NCI-H2081 treated with DMSO at 0.1 percent for 48 hours (cell line): Measurements from ENCODE around the gene RELT.

Source experiments
- DNase-seq: peaks from one replicate; lab custom pipeline; 2025; lab: John Stamatoyannopoulos, UW

Gene RELT

DNA sequence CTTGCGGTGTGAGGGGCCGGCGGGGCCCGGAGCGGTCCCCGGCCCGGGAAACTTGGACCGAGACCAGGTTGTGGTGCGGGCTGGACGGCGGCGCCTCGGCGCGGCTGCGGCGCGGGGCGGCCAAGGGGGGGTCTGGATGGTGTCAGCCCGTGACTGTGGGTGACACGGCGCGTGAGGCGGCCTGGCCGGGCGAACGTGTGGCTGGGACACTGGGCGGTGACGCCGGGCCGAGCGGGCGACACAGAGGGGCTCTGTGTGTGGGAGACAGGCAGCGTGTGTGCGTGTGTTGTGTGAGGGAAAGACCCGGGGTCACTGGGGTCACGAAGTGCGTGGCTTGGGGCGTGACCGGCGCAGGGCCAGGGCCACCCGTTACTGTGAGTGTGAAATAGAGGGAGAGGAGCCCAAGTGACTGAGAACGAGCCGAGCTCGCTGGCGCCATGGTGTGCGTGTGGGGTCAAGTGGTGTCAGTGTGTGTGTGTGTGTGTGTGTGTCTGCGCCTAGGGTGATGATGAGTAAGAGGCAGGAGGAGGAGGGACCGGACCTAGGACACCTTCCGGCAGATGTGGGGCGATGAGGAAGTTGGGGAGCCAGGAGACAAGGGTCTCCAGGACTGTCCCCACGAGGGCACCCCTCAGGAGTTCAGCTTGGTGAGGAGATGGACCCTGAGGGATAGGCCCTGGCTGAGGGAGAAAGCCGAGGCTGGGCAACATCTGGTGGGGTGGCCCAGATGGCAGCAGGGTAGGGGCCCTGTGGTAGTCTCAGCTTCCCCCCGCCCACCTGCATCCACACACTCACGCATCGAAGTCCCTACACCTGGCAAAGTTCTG is 817 bp downstream of the RELT start:
- DNase-seq = no peak

DNA sequence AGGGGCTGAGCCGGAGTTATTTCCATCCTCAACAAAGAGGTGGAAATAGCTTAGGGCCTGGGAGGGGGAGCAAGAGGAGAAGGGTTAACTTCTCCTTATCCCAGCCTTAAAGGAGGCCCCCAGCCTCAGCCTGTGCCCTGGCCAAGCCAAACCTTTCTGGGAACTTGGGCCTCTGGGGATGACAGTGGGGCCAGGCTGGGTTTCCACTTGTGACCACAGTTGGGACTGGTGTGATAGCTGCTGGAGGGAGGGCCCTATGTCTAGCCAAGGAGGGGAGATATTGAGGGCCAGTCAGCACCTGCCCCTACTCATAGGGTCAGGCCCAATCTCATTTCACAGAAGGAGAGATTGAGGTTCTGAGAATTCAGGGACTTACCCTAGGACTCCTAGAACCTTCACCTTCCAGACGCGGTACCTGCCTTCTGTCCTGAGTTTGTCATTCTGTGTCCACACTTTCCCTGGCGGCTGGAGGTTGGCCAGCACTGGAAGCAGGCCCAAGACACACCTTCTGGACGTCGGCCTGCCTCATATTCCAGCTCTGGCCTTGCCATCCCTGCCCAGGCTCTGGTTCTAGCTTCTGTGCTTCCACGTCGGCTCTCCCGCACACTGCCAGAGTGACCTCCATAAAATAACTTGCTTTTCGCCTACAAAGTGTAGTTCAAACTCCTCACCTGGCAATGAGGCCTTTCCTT is 3.1 kb downstream of the RELT start:
- DNase-seq = no peak

DNA sequence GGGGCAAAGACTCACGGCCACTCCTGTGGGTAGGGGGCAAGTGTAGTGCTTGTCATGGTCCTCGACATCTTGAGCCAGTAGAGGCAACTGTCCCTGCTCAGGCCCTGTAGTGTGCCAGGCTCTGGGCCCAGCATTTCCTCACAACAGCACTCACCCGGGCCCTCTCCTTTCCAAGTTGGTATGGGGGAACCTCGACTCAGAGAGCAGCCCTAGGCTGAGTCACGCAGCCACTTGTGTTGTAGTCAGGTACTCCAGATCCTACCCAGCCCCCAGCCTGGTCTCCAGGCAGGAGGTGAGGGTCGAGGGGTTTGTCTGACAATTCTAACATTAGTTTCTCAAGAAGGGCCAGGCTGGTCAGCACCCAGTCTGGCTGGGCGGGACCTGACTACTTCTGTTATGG is 4.1 kb downstream of the RELT start:
- DNase-seq = no peak

DNA sequence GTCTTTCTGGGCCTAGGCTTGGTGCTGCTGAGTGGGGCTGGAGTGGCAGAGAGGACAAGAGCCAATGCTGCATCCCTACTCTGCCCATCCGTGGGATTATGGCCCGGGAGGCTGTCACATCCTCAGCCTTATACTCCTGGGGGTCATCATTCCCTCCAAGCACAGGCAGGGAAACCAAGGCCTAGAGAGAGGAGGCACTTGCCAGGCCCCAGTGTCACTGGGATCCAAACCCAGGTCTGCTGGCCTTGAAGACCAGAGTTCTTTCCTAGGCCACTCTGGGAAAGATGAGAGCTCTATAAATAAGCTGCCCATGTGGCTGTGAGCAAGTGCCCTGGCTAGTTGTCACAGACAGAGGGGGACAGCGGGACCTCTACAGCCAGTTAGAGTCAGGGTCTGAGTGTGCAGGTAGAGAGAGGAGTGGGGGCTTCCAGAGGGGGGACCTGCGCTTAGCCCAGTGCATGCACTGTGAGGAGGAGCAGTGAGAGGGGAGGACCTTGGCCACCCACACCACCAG is 4.8 kb downstream of the RELT start:
- no peak for DNase-seq

DNA sequence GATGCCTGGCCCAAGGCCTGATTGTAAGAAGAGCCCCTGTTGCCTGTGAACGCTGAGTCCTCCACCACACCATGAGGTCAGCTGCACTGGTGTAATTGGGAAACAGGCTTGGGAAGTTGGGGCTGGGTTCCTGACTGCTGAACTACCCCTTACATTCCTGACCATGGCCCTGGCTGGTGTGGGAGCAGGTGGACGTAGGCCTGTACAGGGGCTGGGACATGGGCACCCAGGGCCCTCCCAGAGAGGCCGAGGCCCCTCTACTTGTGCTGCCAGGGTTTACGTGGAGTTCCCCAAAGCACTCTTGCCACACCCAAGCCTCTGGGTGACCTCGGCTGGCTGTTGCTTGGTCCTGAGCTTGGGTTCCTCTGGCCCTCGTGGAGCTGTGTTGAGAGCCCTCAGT is 5.4 kb downstream of the RELT start:
- DNase-seq = no peak

DNA sequence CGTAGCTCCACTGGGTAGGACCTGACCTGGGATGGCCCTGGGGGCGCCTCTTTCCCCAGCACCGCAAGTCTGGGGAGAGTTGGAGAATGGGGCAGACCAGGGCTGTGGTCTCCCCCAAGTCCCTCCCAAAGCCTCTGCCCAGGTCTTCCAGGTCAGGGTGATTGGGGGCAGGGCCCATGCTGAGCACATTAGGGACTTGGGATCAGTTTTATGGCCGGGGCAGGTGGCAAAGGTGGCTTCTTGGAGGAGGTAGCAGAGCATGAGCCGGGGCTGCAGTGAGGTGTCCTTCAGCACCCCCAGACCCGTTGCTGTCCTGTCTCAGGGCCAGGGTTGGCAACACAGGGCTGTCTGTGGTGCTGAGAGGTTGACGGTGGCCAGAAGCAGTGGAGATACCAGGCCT is 6.0 kb downstream of the RELT start:
- no peak for DNase-seq

DNA sequence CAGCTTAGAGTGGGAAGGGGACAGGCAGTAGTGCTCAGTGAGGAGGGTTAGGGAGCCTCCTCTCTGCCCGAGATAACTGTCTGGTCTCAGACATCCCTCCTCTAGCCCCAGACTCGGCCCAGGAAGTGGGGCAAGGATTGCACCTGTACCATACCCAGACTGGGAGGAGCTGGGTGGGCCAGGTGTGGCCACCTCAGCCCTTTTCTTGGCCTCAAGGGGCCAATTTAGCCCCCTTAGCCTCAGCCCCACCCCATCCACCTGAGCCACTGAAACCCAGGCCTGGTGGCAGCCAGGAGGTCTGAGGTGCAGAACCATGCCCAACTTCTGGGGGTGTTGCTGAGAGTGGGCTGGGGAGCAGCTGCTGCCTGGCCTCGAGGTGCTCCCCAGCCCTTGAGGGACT is 6.5 kb downstream of the RELT start:
- DNase-seq = no peak

DNA sequence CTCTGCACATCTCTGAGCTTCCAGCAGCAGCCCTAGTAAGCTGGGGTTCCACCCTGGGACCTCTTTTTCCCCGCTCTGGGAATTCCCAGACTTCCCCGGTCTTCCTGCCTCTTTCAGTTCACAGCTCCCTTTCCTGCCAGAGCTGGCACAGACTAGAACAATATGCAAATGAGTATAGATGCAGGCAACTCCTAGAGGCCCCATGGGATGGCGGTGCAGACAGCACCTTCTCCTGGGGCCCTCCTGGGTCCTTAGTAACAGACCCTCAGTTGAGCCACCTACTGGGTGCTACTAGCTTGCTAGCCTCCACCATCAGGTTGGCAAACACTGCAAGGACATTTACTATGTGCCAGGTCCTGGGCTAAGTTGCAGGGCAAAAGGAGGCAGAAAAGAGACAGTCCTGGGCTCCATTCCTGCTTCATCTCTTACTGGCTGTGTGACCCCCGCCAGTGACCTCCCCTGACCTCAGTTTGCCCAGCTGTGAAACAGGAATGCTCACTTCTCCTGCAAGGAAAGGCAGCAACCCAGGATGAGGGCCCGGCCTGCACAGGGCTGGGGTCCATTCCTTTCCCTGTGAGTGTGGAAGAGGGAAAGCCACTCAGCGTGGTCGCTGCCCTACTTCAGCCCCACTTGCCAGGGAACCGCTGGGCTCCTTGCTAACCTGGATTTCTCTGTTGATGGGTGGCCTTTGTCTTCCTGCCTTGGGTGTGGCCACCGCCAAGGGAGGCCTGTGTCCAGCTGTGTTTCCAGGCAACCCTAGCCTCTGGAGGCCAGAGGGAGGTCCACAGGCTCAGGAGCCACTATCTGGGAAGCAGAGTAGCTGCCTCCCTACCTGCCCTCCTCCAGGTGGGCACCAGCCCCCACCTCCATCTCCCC is 7.3 kb downstream of the RELT start:
- DNase-seq = no peak

DNA sequence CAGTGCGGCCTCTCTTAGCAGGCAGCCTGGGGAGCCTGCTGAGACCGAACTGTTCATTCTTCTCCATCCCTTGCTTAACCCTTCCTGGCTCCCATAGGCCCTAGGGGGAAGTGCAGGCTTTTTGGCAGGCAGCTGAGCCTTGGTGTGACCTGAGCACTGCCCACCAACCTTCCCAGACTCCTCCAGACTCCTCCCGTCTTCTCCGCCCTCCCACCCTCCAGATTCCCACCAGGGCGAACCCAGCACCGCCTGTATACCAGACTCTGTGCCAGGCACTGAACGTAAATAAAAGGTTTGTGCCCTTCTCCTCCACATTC is 7.9 kb downstream of the RELT start:
- no peak for DNase-seq

DNA sequence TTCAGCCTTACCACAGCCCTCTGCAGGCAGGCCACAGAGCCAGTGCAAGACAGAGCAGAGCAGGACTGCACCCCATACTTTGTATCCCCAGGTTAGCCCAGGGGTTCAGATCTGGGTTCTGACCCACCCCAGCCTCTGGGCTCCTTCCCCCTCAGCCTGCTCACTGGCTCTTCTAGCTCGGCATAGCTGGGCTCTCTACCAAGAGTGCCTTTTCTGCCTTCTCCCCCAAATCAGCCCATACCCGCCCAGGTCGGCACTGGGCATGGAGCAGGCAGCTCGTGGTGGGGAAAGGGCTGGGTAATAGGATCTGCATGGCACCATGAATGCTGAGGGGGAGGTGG is 8.3 kb downstream of the RELT start:
- no peak for DNase-seq

DNA sequence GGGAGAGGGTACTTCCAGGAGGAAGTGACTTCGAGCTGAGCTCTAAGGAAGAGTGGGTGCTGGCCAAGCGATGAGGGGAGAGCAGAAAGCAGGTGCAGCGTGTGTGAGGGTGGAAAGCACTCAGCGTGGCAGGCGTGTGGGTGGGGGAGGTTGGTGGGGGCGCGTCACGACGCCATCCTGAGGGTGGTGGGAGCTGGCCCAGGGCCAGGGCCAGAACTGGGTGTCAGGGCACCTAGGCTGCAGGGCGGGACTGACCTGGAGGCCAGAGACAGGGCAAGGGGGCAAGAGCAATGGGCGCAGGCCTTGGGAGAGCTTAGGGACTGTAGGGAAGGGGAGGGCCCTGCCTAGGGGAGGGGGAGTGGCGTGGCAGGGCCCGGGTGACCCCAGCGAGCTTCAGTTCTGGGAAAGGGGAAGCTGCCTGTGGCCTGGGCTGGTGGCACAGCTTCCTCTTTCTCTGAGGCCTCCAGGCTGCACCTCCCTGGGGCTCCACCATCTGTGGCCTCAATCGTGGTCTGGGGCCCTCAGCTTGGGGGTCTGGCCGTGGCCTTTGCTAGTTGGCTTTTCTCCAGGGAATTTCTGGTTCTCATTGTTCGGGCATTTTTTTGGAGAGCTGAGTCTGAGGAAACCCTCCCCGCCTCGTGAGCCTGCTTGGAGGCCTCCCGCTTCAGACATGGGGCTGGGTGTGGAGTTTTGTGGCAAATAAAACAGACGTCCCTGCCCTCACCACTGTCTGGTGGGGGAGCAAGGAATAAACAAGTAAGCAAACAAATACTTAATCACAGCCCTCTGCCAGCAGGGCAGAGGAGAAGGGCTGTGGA is 8.9 kb downstream of the RELT start:
- no peak for DNase-seq

DNA sequence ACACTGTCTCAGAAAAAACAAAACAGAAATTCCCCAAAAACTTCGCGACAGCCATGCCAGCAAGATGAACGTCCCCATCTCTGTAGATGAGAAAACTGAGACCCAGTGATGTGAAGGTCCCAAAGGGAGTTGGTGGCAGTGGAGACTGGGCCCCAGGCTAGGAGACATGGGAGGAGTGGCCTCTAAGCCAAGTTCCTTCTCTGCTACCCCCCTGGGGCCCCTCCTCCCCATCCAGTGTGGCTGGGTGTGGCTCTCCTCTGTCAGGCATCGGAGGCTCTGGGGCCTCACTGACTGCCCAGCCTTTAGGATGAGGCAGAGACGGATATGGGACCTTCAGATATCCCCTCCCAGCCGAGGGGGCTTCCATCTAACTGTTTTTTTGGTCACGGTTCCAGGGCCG is 9.8 kb downstream of the RELT start:
- DNase-seq = no peak

DNA sequence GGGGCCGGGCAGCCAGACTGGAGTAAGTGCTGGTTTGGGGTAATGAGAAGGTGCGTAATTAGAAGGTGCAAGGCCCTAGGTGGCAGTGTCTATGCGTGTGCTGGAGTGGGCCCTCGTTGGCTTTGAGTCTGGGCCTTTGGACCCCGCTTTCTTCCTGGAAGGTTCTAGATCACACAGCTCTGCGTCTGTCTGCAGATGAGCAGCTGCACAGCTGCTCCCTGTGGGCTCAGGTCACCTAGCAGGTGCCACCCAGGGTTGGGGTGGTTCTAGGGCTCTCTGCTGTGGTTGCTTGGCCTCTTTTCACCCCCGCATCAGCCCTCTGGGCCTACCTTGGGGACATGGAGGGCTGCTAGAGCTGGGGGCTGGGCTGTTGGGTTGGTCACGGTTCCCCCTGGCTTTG is 10.3 kb downstream of the RELT start:
- no peak for DNase-seq

DNA sequence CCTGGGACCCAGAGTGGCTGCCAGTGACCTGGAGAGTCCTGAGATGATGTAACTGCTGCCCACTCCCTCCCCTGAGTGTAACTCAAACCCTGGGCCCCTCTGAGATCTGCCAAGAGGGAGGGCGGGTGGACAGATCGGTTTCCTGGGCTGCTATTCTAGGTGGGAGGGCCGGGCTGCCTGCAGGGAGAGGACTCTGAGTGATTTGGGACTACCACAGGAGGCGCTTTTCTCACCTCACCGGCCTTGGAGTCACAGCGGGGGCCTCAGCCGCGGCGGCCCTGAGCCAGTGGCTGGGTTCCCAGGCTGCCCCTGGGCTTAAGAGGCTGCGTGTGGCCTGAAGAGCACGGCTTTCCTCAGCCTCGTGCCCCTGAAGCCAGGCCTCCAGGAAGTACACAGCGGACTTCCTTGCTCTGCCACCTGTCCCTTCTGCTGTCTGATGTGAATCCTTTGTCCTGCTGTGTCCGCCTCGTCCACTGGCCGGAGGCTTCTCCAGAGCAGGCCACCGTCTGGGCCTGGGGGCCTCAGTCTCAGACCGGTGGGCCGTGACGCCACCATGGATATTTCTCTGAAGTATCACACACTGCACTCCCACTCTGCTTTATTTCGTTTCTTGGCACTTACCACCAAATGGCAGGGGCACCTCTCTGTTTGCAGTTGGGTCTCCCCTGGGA is 11.5 kb downstream of the RELT start:
- no peak for DNase-seq

DNA sequence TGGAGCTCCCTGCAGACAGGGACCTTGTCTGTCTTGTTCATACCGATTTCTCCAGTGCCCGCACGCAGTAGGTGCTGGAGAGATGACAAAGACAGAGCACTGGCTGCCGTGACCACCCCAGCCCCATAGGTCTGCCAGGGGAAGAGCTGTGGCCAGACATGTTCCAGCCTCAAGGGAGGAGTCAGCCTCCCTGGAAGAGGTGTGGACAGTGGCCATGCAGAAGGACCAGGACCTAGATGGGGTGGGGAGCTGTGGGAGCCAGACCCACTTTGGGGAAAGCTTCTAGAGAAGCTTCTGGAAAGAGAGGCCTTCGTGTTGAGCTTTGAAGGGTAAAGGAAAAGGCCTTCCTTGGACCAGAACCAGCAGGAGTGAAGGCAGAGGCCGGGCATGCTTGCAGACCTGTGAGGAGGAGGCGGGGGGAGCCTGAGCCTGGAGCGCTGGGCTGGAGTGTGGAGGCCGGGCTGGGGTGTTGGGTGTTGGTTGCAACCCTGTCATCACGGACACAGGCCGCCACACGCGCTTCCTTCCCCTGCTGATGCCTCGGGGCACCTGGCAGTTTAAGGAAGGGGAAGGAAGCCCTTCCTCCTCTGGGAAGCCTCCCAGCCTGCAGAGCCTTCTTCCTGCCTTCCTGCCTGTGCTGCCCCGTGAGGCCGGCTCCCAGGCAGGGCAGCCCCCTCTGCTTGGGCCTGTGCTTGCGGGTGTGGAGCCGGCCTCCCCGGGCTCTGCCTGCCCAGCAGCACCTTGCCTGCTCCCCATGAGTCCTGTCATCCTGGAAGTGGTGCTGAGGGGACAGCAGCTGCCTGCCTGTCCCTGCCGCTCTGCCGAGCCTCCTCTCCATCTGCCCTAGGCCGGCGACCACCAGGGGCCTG is 12.3 kb downstream of the RELT start:
- no peak for DNase-seq

DNA sequence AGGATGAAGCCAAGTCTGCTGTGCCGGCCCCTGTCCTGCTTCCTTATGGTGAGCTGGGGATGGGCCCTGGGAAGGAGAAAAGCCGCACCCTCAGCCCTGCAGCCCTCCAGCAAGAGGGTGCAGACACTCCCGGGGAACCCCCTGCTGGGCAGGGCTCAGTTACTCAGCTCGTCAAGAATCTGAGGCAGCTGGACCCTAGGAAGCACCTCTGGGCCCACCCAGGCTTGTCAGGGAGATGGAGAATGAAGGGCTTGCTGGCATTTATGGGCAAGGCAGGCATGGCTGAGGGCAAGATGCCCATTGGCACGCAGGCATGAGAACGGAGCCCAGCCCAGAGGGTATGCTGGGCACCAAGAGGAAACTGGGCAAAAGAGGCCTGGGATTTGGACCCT is 12.9 kb downstream of the RELT start:
- DNase-seq = no peak

DNA sequence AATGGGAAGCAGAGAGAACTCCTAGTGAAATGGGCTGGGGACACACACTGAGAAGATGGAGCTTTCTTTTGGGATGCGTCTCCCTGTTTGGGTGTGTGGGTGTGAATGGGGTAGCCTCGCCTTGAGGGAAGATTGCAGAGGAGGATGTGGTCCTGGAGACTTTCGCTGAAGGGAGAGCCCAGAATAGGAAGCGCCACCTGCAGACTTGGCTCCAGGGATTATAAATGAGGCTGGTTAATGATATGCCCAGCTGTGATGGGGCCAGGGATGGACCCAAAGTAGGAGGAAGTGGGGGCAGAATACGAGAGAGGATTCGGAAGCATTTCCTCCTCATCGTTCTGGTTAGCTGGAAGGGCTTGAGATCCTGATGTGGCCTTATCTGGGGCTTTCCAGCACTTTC is 13.7 kb downstream of the RELT start:
- no peak for DNase-seq

DNA sequence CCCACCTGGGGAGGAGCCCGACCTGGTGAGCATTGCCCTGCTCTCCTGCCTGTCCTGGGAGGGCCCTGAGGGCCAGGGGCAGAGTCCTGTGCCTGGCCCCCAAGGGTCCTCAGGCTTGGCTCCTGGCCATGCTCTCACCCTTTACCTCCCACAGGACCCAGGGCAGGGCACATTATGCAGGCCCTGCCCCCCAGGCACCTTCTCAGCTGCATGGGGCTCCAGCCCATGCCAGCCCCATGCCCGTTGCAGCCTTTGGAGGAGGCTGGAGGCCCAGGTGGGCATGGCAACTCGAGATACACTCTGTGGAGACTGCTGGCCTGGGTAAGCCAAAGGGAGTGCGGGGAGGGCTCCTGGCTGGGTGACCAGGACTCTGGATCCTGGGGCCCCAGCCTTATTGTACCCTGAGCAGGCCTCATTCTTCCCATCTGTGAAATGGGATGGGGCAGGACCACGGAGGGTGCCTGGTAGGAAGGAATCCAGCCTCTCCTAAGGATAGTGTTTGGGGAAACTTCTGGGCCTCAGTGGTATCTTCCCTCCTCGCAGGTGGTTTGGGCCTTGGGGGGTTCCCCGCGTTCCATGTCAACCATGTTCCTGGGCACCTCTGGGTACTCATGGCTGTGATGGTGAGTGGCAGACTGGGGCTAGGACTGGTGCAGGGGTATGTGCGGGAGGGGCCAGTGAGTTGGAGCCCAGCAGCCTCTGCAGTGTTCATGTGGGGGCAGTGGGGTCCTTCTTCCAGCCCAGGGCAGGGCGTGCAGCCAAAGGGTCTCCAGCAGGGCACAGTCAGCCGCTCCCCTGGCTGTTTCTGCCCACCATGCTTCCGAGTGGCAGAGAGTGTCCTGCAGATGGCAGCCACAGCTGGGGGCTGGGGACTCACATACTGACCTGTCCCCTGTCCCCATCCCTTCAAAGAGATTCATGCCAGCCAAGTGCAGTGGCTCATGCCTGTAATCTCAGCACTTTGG is 14.7 kb downstream of the RELT start:
- DNase-seq = no peak

DNA sequence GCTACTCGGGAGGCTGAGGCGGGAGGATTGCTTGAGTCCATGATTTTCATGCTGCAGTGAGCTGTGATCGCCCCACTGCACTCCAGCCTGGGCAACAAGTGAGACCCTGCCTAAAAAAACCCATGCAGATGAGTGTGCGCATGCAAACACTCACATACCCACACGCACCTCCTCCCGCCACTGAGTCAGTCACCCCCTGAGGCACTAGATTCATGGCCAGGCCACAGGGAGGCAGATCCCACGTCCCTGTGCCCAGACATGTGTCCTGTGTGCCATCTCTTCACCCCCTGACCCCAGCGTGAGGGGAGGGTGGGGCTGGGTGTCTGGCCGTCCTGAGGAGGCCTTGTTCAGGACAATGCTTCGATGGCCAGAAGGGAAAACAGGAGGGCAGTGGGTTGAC is 15.5 kb downstream of the RELT start:
- no peak for DNase-seq
